WI38 (cell line): ENCODE results near the gene LIMD2.

ENCODE experiments used
- H3K4me3 ChIP-seq: 2 replicates; pipeline ENCODE4 v1.5.1; 2011; ENCODE audit warnings: low read depth, mild to moderate bottlenecking, control low read depth, low read length
- TF ChIP-seq, protein P1 (sequence below): IDR thresholded peaks from 2 replicates; pipeline ENCODE4 v1.5.1; 2012; ENCODE audit warnings: low read depth, mild to moderate bottlenecking, control low read depth, low read length

LIMD2 gene

DNA sequence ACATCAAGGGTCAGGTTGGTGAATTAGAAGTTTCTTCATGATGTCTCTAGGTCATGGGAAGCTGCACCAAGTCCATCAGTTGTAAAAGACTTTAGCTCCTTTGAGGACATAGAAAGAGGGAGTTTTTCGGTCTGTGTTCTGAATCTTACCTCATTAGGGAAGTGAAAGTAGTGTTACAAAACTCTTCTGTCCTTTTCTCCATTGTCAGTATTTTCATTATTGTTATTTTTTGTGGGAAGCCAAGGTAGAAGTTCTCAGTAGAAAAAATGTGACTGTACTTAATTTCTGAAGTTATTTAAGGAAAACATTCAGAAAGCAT lies 53.5 kb downstream of the LIMD2 start:
- no peak overlapping the region for H3K4me3 ChIP-seq
- TF ChIP-seq, protein P1, sequence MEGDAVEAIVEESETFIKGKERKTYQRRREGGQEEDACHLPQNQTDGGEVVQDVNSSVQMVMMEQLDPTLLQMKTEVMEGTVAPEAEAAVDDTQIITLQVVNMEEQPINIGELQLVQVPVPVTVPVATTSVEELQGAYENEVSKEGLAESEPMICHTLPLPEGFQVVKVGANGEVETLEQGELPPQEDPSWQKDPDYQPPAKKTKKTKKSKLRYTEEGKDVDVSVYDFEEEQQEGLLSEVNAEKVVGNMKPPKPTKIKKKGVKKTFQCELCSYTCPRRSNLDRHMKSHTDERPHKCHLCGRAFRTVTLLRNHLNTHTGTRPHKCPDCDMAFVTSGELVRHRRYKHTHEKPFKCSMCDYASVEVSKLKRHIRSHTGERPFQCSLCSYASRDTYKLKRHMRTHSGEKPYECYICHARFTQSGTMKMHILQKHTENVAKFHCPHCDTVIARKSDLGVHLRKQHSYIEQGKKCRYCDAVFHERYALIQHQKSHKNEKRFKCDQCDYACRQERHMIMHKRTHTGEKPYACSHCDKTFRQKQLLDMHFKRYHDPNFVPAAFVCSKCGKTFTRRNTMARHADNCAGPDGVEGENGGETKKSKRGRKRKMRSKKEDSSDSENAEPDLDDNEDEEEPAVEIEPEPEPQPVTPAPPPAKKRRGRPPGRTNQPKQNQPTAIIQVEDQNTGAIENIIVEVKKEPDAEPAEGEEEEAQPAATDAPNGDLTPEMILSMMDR: no peak
